ENCODE measurements around the gene MTARC2.

Gene MTARC2

DNA sequence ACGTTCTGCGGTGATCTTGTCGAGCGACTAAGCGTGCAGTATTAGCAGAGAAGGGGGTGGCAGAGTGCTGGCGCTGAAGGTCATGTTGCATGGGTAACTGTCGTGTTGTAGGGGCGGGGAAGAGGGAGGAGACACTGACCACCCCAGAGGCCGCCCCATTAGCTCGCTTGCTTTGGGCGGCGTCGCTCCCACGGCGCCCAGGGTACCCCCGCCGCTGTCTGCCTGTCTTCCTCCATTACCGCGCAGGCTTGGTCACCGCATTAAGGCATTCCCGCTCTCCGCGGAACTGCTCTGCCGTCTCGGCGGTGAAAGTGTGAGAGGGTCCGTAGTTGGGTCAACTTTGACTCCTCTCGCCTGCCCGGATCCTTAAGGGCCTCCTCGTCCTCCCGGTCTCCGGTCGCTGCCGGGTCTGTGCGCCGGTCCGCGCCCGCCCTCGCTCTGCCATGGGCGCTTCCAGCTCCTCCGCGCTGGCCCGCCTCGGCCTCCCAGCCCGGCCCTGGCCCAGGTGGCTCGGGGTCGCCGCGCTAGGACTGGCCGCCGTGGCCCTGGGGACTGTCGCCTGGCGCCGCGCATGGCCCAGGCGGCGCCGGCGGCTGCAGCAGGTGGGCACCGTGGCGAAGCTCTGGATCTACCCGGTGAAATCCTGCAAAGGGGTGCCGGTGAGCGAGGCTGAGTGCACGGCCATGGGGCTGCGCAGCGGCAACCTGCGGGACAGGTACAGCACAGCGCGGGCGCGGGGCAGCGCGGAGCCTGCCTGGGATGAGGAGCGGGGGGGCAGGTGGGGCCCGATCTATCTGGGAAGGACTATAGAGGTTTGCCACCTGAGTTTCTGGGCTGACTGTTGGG is at the start of gene MTARC2:
Gene MTARC2, plus strand, starts transcription at position 234 of the 846 bp plus-strand sequence. Its CDS starts 210 bp downstream, at position 444.
- Histone ChIP-seq H3K9me3 (ENCODE audit: insufficient read depth, low read depth, low read length) (no peaks in the 10 kb centered on the region), H3K4me1 (ENCODE audit: insufficient read depth, low read length) (peaks cover 13% of the 10 kb centered on the region; the same call in 1 of the 2 replicates), H3K27me3 (ENCODE audit: insufficient read depth, low read length) (peaks cover 56% of the 10 kb centered on the region), H3K4me3 (ENCODE audit: low read length) (peak within 1 kb of the TSS; percentile 66), H3K27ac (ENCODE audit: low read length) (no peak within 1 kb of the TSS), H3K36me3 (ENCODE audit: insufficient read depth, low read depth, low read length) (no peaks in the 10 kb centered on the region), H3K9ac (ENCODE audit: low read depth, low read length) (peak within 1 kb of the TSS; percentile 27; the same call in 1 of the 2 replicates)

DNA sequence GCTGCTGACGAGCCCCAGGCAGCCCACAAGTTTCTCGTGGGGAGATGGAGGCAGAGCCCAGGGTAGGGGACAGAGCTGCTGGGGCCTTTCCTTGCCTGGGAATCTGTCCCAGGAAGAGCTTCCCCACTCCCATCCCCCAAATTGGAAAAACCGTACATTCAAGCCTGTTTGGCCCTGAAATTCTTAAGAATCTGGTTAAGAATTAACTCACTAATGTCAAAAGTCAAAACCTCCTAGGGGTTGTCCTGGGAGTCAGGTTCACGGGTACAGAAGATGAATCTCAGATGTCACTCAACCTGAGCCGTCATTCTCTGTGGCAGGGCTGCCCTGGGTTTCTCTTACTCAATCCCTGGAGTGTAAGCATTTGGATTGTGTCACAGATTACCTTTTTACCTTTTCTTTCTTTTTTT is 49.5 kb upstream of the MTARC2 start:
- Histone ChIP-seq H3K27ac (ENCODE audit: low read length) (no peak overlapping the region), H3K4me1 (ENCODE audit: insufficient read depth, low read length) (peaks cover 2% of the 10 kb centered on the region; the same call in 1 of the 2 replicates), H3K27me3 (ENCODE audit: insufficient read depth, low read length) (no peaks in the 10 kb centered on the region; the same call in 1 of the 2 replicates), H3K9ac (ENCODE audit: low read depth, low read length) (no peak overlapping the region), H3K9me3 (ENCODE audit: insufficient read depth, low read depth, low read length) (no peaks in the 10 kb centered on the region), H3K36me3 (ENCODE audit: insufficient read depth, low read depth, low read length) (no peaks in the 10 kb centered on the region; the same call in 1 of the 2 replicates), H3K4me3 (ENCODE audit: low read length) (no peak overlapping the region)

- H3K9me3 ChIP-seq (ENCODE audit: insufficient read depth, low read depth, low read length): no peaks in the 10 kb centered on the region
- H3K27me3 ChIP-seq (ENCODE audit: insufficient read depth, low read length): no peaks in the 10 kb centered on the region
- no peaks in the 10 kb centered on the region; the same call in 1 of the 2 replicates for H3K36me3 ChIP-seq (ENCODE audit: insufficient read depth, low read depth, low read length)
- H3K9ac ChIP-seq (ENCODE audit: low read depth, low read length): no peak overlapping the region
- H3K4me1 ChIP-seq (ENCODE audit: insufficient read depth, low read length): peaks cover 2% of the 10 kb centered on the region; the same call in 1 of the 2 replicates
- H3K27ac ChIP-seq (ENCODE audit: low read length): no peak overlapping the region
- no peak overlapping the region for H3K4me3 ChIP-seq (ENCODE audit: low read length)
Observed at GRCh38 chr1:220699044-220699443, 49.1 kb upstream of the MTARC2 start.

DNA sequence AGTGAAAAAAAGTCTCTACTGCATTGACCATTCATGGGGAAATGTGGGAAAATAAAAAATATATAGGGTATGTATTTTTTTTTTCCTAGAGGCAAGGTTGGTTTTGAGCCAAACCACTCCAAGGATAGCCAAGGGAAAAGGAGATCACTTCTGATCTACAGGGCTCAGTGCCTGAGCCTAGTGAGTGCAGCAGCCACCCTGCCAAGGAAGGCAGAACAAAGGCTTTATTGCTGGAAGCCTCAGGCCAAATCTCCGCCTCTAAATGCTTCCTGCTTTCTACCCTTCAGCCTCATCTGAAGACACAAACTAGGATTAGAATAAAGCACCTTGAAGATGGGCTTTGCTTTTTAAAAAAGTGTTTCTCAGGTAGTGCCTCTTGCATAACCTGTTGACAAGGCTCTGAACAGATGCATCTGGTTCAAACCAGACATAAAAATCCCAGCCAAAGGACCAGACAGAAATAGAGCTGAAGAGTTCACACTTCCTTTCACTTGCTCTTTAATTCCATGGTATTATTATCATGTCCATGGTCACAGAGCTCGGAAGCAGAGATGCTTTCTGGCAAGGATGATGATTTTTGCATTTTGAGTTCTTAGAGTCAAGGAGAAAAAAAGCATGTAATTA is 47.5 kb upstream of the MTARC2 start:
- peaks cover 2% of the 10 kb centered on the region; the same call in 1 of the 2 replicates for H3K4me1 ChIP-seq (ENCODE audit: insufficient read depth, low read length)
- no peaks in the 10 kb centered on the region for H3K27me3 ChIP-seq (ENCODE audit: insufficient read depth, low read length)
- H3K9me3 ChIP-seq (ENCODE audit: insufficient read depth, low read depth, low read length): no peaks in the 10 kb centered on the region
- no peak overlapping the region for H3K4me3 ChIP-seq (ENCODE audit: low read length)
- H3K27ac ChIP-seq (ENCODE audit: low read length): no peak overlapping the region
- H3K9ac ChIP-seq (ENCODE audit: low read depth, low read length): no peak overlapping the region
- H3K36me3 ChIP-seq (ENCODE audit: insufficient read depth, low read depth, low read length): no peaks in the 10 kb centered on the region; the same call in 1 of the 2 replicates

GRCh38 chr1:220701974-220702373 is 46.1 kb upstream of the MTARC2 start:
- Histone ChIP-seq H3K4me3 (ENCODE audit: low read length) (no peak overlapping the region), H3K27me3 (ENCODE audit: insufficient read depth, low read length) (no peaks in the 10 kb centered on the region), H3K9ac (ENCODE audit: low read depth, low read length) (no peak overlapping the region), H3K9me3 (ENCODE audit: insufficient read depth, low read depth, low read length) (no peaks in the 10 kb centered on the region), H3K27ac (ENCODE audit: low read length) (no peak overlapping the region), H3K36me3 (ENCODE audit: insufficient read depth, low read depth, low read length) (no peaks in the 10 kb centered on the region; the same call in 1 of the 2 replicates), H3K4me1 (ENCODE audit: insufficient read depth, low read length) (peaks cover 2% of the 10 kb centered on the region; the same call in 1 of the 2 replicates)

- Histone ChIP-seq H3K9me3 (ENCODE audit: insufficient read depth, low read depth, low read length) (no peaks in the 10 kb centered on the region), H3K36me3 (ENCODE audit: insufficient read depth, low read depth, low read length) (no peaks in the 10 kb centered on the region), H3K27me3 (ENCODE audit: insufficient read depth, low read length) (no peaks in the 10 kb centered on the region), H3K9ac (ENCODE audit: low read depth, low read length) (no peak overlapping the region), H3K4me1 (ENCODE audit: insufficient read depth, low read length) (peaks cover 2% of the 10 kb centered on the region; the same call in 1 of the 2 replicates), H3K27ac (ENCODE audit: low read length) (no peak overlapping the region), H3K4me3 (ENCODE audit: low read length) (no peak overlapping the region)
Observed at GRCh38 chr1:220702733-220703270, 45.3 kb upstream of the MTARC2 start.

DNA sequence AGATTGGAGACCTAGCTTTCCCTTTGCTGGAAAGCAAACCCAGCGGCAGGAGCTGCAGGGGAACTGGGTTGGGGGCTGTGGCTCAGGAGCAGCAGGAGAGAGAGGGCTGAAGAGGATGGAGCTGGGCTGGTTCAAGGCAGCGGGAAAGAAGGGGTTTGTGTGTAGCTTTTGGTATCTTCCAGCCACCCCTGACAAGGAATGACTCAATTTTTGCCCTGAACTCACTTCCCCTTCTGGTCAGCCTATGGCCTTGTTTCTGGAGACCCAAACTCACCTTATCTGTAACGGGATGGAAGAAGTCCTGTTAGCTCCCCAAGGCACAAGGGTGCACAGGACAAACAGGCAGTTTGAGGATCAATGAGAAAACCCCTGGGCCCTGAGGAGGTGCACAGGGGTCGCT is 44.8 kb upstream of the MTARC2 start:
- H3K27ac ChIP-seq (ENCODE audit: low read length): no peak overlapping the region
- H3K27me3 ChIP-seq (ENCODE audit: insufficient read depth, low read length): no peaks in the 10 kb centered on the region
- H3K9ac ChIP-seq (ENCODE audit: low read depth, low read length): no peak overlapping the region
- no peaks in the 10 kb centered on the region for H3K9me3 ChIP-seq (ENCODE audit: insufficient read depth, low read depth, low read length)
- no peak overlapping the region for H3K4me3 ChIP-seq (ENCODE audit: low read length)
- no peaks in the 10 kb centered on the region for H3K36me3 ChIP-seq (ENCODE audit: insufficient read depth, low read depth, low read length)
- peaks cover 2% of the 10 kb centered on the region; the same call in 1 of the 2 replicates for H3K4me1 ChIP-seq (ENCODE audit: insufficient read depth, low read length)

- H3K4me3 ChIP-seq (ENCODE audit: low read length): no peak overlapping the region
- H3K27me3 ChIP-seq (ENCODE audit: insufficient read depth, low read length): no peaks in the 10 kb centered on the region
- peaks cover under 1% of the 10 kb centered on the region; the same call in 1 of the 2 replicates for H3K4me1 ChIP-seq (ENCODE audit: insufficient read depth, low read length)
- H3K9me3 ChIP-seq (ENCODE audit: insufficient read depth, low read depth, low read length): no peaks in the 10 kb centered on the region
- no peak overlapping the region for H3K9ac ChIP-seq (ENCODE audit: low read depth, low read length)
- H3K27ac ChIP-seq (ENCODE audit: low read length): no peak overlapping the region
- no peaks in the 10 kb centered on the region for H3K36me3 ChIP-seq (ENCODE audit: insufficient read depth, low read depth, low read length)
Observed at GRCh38 chr1:220705782-220706181, 42.3 kb upstream of the MTARC2 start.

GRCh38 chr1:220706480-220706879 is 41.6 kb upstream of the MTARC2 start:
- Histone ChIP-seq H3K9ac (ENCODE audit: low read depth, low read length) (no peak overlapping the region), H3K9me3 (ENCODE audit: insufficient read depth, low read depth, low read length) (no peaks in the 10 kb centered on the region), H3K27me3 (ENCODE audit: insufficient read depth, low read length) (no peaks in the 10 kb centered on the region), H3K4me1 (ENCODE audit: insufficient read depth, low read length) (no peaks in the 10 kb centered on the region), H3K4me3 (ENCODE audit: low read length) (no peak overlapping the region), H3K36me3 (ENCODE audit: insufficient read depth, low read depth, low read length) (no peaks in the 10 kb centered on the region), H3K27ac (ENCODE audit: low read length) (no peak overlapping the region)

DNA sequence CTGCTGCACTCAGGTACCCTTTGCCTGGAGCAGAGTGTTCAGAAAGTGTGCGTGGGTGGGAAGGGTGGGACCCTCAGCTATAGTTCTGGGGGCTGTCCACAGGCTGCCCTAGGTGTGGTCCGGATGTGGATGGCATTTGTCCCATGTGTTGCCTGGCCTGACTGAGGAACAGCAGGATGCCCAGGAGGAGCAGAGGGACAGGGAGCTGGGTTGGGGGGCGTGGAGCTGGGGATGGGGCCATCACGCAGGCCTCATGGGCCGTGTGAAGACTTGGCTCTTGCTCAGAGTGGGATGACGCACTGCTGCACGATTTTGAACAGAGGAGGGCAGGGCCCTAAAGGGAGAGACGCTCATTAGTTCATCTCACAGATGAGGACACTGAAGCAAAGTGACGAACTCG is 41.0 kb upstream of the MTARC2 start:
- no peak overlapping the region for H3K4me3 ChIP-seq (ENCODE audit: low read length)
- H3K36me3 ChIP-seq (ENCODE audit: insufficient read depth, low read depth, low read length): no peaks in the 10 kb centered on the region
- H3K27ac ChIP-seq (ENCODE audit: low read length): no peak overlapping the region
- H3K4me1 ChIP-seq (ENCODE audit: insufficient read depth, low read length): no peaks in the 10 kb centered on the region
- H3K9ac ChIP-seq (ENCODE audit: low read depth, low read length): no peak overlapping the region
- H3K27me3 ChIP-seq (ENCODE audit: insufficient read depth, low read length): no peaks in the 10 kb centered on the region
- no peaks in the 10 kb centered on the region for H3K9me3 ChIP-seq (ENCODE audit: insufficient read depth, low read depth, low read length)

GRCh38 chr1:220708244-220708643 is 39.9 kb upstream of the MTARC2 start:
- no peak overlapping the region for H3K4me3 ChIP-seq (ENCODE audit: low read length)
- no peaks in the 10 kb centered on the region for H3K36me3 ChIP-seq (ENCODE audit: insufficient read depth, low read depth, low read length)
- no peak overlapping the region for H3K27ac ChIP-seq (ENCODE audit: low read length)
- H3K9ac ChIP-seq (ENCODE audit: low read depth, low read length): no peak overlapping the region
- H3K4me1 ChIP-seq (ENCODE audit: insufficient read depth, low read length): no peaks in the 10 kb centered on the region
- no peaks in the 10 kb centered on the region for H3K9me3 ChIP-seq (ENCODE audit: insufficient read depth, low read depth, low read length)
- no peaks in the 10 kb centered on the region for H3K27me3 ChIP-seq (ENCODE audit: insufficient read depth, low read length)
